GM23338 (cell line): Measurements from ENCODE around the gene RAB1B. TPM values are rescaled to one million over a fixed set of nuclear protein-coding genes. Genes with fewer than 3 reads are reported as not detected.

Experiments
- ATAC-seq: fragments of 200-7000 bp; cut with Tn5 transposase; 3 replicates; pipeline ENCODE4 v1.9.1; 2020
- DNase-seq: peaks from one replicate; pipeline ENCODE4 v3.0.0-alpha.2; 2015; ENCODE audit warnings: low spot score
- H2AFZ ChIP-seq: fragments of 200-600 bp; sonication (generic); 2 replicates; pipeline ENCODE4 v1.8.0; 2016; ENCODE audit warnings: antibody characterized with exemption, mild to moderate bottlenecking, moderate library complexity
- H3F3A ChIP-seq: fragments of 200-600 bp; sonication (generic); replicated peaks from 2 replicates; pipeline ENCODE4 v1.8.0; 2017; ENCODE audit warnings: antibody characterized with exemption, mixed run types, low read depth
- H3K27ac ChIP-seq: fragments of 200-600 bp; sonication (generic); 2 replicates; pipeline ENCODE4 v1.6.1; 2016; ENCODE audit warnings: low read depth
- H3K27me3 ChIP-seq: fragments of 200-600 bp; sonication (generic); 2 replicates; pipeline ENCODE4 v1.8.0; 2016; ENCODE audit warnings: mild to moderate bottlenecking, mixed run types, moderate library complexity; ENCODE audit not compliant: insufficient read depth
- H3K36me3 ChIP-seq: fragments of 200-600 bp; sonication (generic); 2 replicates; pipeline ENCODE4 v1.8.0; 2016; ENCODE audit warnings: mild to moderate bottlenecking; ENCODE audit not compliant: insufficient read depth
- H3K4me1 ChIP-seq: fragments of 200-600 bp; sonication (generic); 2 replicates; pipeline ENCODE4 v1.8.0; 2016; ENCODE audit warnings: mild to moderate bottlenecking, moderate library complexity; ENCODE audit not compliant: insufficient read depth
- H3K4me2 ChIP-seq: fragments of 200-600 bp; sonication (generic); 2 replicates; pipeline ENCODE4 v1.7.1; 2017; ENCODE audit warnings: mixed run types
- H3K4me3 ChIP-seq: fragments of 200-600 bp; sonication (generic); 2 replicates; pipeline ENCODE4 v1.6.1; 2016; ENCODE audit warnings: mixed run types
- H3K79me2 ChIP-seq: fragments of 200-600 bp; sonication (generic); replicated peaks from 2 replicates; pipeline ENCODE4 v1.8.0; 2017; ENCODE audit warnings: mild to moderate bottlenecking; ENCODE audit not compliant: insufficient read depth
- H3K9me2 ChIP-seq: fragments of 200-600 bp; sonication (generic); 2 replicates; pipeline ENCODE4 v1.8.0; 2017; ENCODE audit not compliant: insufficient read depth
- H4K20me1 ChIP-seq: fragments of 200-600 bp; sonication (generic); replicated peaks from 2 replicates; pipeline ENCODE4 v1.8.0; 2017; ENCODE audit warnings: mild to moderate bottlenecking; ENCODE audit not compliant: insufficient read depth
- H3K27ac Mint-ChIP-seq: 2 replicates; pipeline ENCODE4 v1.8.0; 2020; ENCODE audit warnings: inconsistent platforms, mild to moderate bottlenecking, moderate library complexity, mixed read lengths
- H3K27me3 Mint-ChIP-seq: 3 replicates; pipeline ENCODE4 v1.8.0; 2022; ENCODE audit warnings: low read depth, mild to moderate bottlenecking, moderate library complexity, mixed read lengths, inconsistent platforms; ENCODE audit not compliant: insufficient read depth, poor library complexity
- H3K36me3 Mint-ChIP-seq: 3 replicates; pipeline ENCODE4 v1.8.0; 2021; ENCODE audit warnings: low read depth, mild to moderate bottlenecking, inconsistent platforms, moderate library complexity, mixed read lengths
- H3K4me1 Mint-ChIP-seq: 3 replicates; pipeline ENCODE4 v1.8.0; 2020; ENCODE audit warnings: mild to moderate bottlenecking, inconsistent platforms, mixed read lengths
- H3K4me3 Mint-ChIP-seq: 3 replicates; pipeline ENCODE4 v1.8.0; 2021; ENCODE audit warnings: moderate library complexity, mild to moderate bottlenecking, inconsistent platforms, mixed read lengths
- H3K9me3 Mint-ChIP-seq: 3 replicates; pipeline ENCODE4 v1.8.0; 2020; ENCODE audit warnings: moderate library complexity, mild to moderate bottlenecking, inconsistent platforms, mixed read lengths
- CREB1 ChIP-seq: fragments of 250-450 bp; sonication (Bioruptor Pico); IDR thresholded peaks from 2 replicates; pipeline ENCODE4 v1.5.0; 2020; ENCODE audit warnings: low read depth, mild to moderate bottlenecking, moderate library complexity
- EZH2 ChIP-seq: fragments of 200-600 bp; sonication (generic); IDR thresholded peaks from one replicate; pipeline ENCODE4 v1.8.0; 2017; ENCODE audit warnings: antibody characterized with exemption, mild to moderate bottlenecking, low read depth; ENCODE audit not compliant: unreplicated experiment
- EZH2phosphoT487 ChIP-seq: fragments of 200-600 bp; sonication (generic); IDR thresholded peaks from one replicate; pipeline ENCODE4 v1.8.1; 2018; ENCODE audit warnings: antibody characterized with exemption; ENCODE audit not compliant: unreplicated experiment
- JUNB ChIP-seq: IDR thresholded peaks from one replicate; pipeline ENCODE4 v1.6.1; 2016; ENCODE audit warnings: antibody characterized with exemption; ENCODE audit not compliant: unreplicated experiment
- NANOG ChIP-seq: IDR thresholded peaks from 2 replicates; pipeline ENCODE4 v1.6.1; 2016; ENCODE audit warnings: antibody characterized with exemption, borderline replicate concordance
- POLR2AphosphoS5 ChIP-seq: IDR thresholded peaks from 2 replicates; pipeline ENCODE4 v1.6.1; 2016; ENCODE audit warnings: antibody characterized with exemption, low read depth
- STAT1 ChIP-seq: IDR thresholded peaks from one replicate; pipeline ENCODE4 v1.6.1; 2016; ENCODE audit warnings: antibody characterized with exemption; ENCODE audit not compliant: unreplicated experiment
- ZNF331 ChIP-seq: fragments of 250-450 bp; sonication (Bioruptor Pico); IDR thresholded peaks from 2 replicates; pipeline ENCODE4 v1.5.0; 2020; ENCODE audit warnings: low read depth, mild to moderate bottlenecking, moderate library complexity
- ZNF462 ChIP-seq: fragments of 250-450 bp; sonication (Bioruptor Pico); IDR thresholded peaks from 2 replicates; pipeline ENCODE4 v1.5.0; 2020; ENCODE audit warnings: mild to moderate bottlenecking, moderate library complexity
- polyA plus RNA-seq: library from polyadenylated mRNA; unstranded; fragments of >200 nt; fragmentation: Nextera tagmentation; extraction: Ambion mirVana; gene quantifications from 2 replicates; pipeline ENCODE4 v1.2.1, GENCODE V29; 2016
- total RNA-seq: library from RNA; depleted of rRNA; stranded (reverse); fragments of >200 nt; shearing (Covaris generic); gene quantifications from 2 replicates; pipeline ENCODE4 v1.2.3, GENCODE V29; 2014
- TF ChIP-seq, protein P1 (sequence below): IDR thresholded peaks from one replicate; pipeline ENCODE4 v1.6.1; 2018; ENCODE audit warnings: antibody characterized with exemption; ENCODE audit not compliant: unreplicated experiment
- TF ChIP-seq, protein P2 (sequence below): IDR thresholded peaks from 2 replicates; pipeline ENCODE4 v1.6.1; 2016; ENCODE audit warnings: antibody characterized with exemption

Gene RAB1B
- total and polyA plus RNA-seq, 2 experiments from 2014 or later = 30.5 to 92.7 TPM

GRCh38 chr11:66322732-66323427, 54.4 kb downstream of the RAB1B start:
- Histone ChIP-seq H3K9me2 (no peaks in the 10 kb centered on the region), H3K36me3 (no peaks in the 10 kb centered on the region), H3K27me3 (no peaks in the 10 kb centered on the region), H3F3A (0 out of 2 replicates have a peak, but pooled peaks cover 4% of the 10 kb centered on the region), H3K4me1 (peaks cover 15% of the 10 kb centered on the region; the same call in 1 of the 2 replicates), H3K79me2 (no peaks in the 10 kb centered on the region), H2AFZ (no peak overlapping the region), H4K20me1 (no peaks in the 10 kb centered on the region), H3K27ac (no peak overlapping the region), H3K4me2 (no peak overlapping the region), H3K4me3 (no peak overlapping the region)
- Mint-ChIP-seq H3K27me3 (peaks cover 30% of the 10 kb centered on the region), H3K27ac (no peak overlapping the region), H3K4me3 (no peak overlapping the region), H3K4me1 (peaks cover 26% of the 10 kb centered on the region), H3K36me3 (peaks cover 20% of the 10 kb centered on the region), H3K9me3 (peaks cover 21% of the 10 kb centered on the region)
- no peak for DNase-seq
- TF ChIP-seq JUNB = no peak
- ATAC-seq = no peak

- Mint-ChIP-seq H3K9me3 (peaks cover 18% of the 10 kb centered on the region), H3K27me3 (peaks cover 29% of the 10 kb centered on the region), H3K27ac (no peak overlapping the region), H3K4me1 (peaks cover 24% of the 10 kb centered on the region), H3K36me3 (peaks cover 16% of the 10 kb centered on the region), H3K4me3 (no peak overlapping the region)
- H2AFZ ChIP-seq = no peak overlapping the region
- H3F3A ChIP-seq = 0 out of 2 replicates have a peak, but pooled peaks cover 2% of the 10 kb centered on the region
- no peaks in the 10 kb centered on the region for H3K79me2 ChIP-seq
- H3K27ac ChIP-seq = no peak overlapping the region
- H3K9me2 ChIP-seq = no peaks in the 10 kb centered on the region
- H3K27me3 ChIP-seq = no peaks in the 10 kb centered on the region
- peaks cover 7% of the 10 kb centered on the region; the same call in 1 of the 2 replicates for H3K4me1 ChIP-seq
- no peaks in the 10 kb centered on the region for H3K36me3 ChIP-seq
- no peak overlapping the region for H3K4me2 ChIP-seq
- no peak overlapping the region for H3K4me3 ChIP-seq
- DNase-seq = no peak
- no peak for ATAC-seq
- no peaks in the 10 kb centered on the region for H4K20me1 ChIP-seq
- TF ChIP-seq JUNB = no peak
- TF ChIP-seq, protein P1, sequence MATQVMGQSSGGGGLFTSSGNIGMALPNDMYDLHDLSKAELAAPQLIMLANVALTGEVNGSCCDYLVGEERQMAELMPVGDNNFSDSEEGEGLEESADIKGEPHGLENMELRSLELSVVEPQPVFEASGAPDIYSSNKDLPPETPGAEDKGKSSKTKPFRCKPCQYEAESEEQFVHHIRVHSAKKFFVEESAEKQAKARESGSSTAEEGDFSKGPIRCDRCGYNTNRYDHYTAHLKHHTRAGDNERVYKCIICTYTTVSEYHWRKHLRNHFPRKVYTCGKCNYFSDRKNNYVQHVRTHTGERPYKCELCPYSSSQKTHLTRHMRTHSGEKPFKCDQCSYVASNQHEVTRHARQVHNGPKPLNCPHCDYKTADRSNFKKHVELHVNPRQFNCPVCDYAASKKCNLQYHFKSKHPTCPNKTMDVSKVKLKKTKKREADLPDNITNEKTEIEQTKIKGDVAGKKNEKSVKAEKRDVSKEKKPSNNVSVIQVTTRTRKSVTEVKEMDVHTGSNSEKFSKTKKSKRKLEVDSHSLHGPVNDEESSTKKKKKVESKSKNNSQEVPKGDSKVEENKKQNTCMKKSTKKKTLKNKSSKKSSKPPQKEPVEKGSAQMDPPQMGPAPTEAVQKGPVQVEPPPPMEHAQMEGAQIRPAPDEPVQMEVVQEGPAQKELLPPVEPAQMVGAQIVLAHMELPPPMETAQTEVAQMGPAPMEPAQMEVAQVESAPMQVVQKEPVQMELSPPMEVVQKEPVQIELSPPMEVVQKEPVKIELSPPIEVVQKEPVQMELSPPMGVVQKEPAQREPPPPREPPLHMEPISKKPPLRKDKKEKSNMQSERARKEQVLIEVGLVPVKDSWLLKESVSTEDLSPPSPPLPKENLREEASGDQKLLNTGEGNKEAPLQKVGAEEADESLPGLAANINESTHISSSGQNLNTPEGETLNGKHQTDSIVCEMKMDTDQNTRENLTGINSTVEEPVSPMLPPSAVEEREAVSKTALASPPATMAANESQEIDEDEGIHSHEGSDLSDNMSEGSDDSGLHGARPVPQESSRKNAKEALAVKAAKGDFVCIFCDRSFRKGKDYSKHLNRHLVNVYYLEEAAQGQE = no peak
- no peak for TF ChIP-seq POLR2AphosphoS5
- TF ChIP-seq ZNF462 (CRISPR knock-in tag) = no peak
- TF ChIP-seq EZH2 = no peak
- no peak for TF ChIP-seq CREB1
- TF ChIP-seq, protein P2, sequence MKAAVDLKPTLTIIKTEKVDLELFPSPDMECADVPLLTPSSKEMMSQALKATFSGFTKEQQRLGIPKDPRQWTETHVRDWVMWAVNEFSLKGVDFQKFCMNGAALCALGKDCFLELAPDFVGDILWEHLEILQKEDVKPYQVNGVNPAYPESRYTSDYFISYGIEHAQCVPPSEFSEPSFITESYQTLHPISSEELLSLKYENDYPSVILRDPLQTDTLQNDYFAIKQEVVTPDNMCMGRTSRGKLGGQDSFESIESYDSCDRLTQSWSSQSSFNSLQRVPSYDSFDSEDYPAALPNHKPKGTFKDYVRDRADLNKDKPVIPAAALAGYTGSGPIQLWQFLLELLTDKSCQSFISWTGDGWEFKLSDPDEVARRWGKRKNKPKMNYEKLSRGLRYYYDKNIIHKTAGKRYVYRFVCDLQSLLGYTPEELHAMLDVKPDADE = no peak
- TF ChIP-seq NANOG = no peak
- no peak for TF ChIP-seq STAT1
- TF ChIP-seq ZNF331 (CRISPR knock-in tag) = no peak
- no peak for TF ChIP-seq EZH2phosphoT487
These were observed 55.2 kb downstream of the RAB1B start for GRCh38 chr11:66323684-66324083.
